UCSD-AML1 (cell line): ENCODE results near the gene GDF7.

Experiments used
- DNase-seq: peaks from one replicate; lab custom pipeline; 2025; ENCODE audit not compliant: unreplicated experiment; lab: John Stamatoyannopoulos, UW

Gene GDF7

DNA sequence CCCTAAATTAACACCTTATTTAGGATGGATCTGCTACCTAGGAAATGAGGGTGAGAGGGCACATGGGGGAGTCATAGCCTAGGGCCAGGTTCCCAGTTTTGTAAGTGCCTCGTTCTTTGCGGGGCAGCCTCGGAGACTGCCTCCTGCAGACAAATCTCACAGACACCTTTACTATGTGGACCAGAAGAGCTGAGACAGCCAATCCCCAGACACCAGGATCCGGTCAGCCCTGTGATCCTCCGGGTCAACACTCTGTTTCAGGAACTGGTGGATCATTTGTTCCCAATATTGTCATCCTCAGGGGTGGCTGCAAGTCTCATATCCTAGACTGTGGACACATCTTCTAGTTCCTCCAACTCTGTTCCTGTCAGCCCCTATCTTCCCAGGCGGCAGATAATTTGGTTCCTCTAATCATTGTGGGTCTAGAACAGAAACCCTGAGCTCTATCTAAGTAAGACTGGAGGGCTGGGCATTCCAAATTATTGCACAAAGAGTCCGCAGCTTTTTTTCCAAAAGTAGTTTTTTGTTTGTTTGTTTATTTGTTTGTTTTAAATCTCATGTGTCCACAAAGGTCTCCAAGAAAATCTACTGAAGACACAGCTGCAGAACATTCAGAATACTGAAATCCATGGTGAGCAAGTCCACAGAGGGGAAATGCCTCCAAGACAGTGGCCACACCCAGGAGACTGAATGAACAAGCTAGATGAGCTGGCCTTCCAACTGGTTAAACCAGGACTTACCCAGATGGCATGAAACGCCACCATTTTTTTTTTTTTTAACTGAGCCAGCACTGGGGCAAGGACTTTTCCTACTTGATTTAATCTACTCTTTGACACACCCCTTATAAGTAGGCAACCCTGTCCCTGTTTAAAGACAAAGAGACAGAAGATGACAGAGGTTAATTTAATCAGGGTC is 6.2 kb upstream of the GDF7 start:
- no peak for DNase-seq

DNA sequence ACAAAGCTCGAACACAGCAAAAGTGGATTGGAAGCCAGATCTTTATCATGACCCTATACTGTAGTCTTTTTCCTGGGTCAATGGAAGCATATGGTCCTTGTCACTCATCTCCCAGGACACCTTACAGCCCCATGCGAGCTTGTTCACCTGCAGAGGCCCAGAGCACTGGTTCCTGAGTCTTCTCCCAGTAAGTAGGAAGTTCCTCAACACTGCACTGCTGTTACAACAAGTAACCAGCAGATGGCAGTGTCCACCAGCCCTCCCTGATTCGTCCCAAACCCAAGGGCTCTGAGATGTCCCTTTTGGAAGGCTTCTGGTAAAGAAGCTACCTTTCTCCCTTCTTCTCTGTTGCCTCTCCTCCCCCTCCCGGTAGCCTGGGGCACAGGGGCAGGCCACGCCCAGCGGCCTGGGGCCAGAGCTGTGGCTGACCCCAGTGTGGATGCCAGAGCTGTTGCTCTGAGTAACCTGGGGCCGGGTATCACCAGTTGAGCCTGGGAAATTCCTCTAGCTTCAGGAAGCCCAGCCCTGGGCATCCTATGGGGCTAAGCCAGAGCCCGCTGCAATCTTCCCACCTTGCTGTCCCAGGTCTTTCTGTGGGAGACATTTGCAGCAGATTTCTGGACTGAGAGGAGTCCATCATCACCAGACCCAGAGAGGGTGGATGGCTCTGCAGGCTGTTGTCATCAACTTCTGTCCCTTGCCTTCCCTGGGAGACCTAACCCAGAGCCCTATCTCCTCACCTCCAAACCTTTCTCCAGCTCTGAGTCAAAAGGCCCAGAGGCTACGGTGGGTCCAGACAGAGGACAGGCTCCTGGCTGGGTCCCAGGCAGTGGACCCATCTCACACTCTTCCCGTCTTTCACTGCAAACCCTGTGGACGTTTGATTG is 5.3 kb upstream of the GDF7 start:
- peak; percentile 57 for DNase-seq

DNA sequence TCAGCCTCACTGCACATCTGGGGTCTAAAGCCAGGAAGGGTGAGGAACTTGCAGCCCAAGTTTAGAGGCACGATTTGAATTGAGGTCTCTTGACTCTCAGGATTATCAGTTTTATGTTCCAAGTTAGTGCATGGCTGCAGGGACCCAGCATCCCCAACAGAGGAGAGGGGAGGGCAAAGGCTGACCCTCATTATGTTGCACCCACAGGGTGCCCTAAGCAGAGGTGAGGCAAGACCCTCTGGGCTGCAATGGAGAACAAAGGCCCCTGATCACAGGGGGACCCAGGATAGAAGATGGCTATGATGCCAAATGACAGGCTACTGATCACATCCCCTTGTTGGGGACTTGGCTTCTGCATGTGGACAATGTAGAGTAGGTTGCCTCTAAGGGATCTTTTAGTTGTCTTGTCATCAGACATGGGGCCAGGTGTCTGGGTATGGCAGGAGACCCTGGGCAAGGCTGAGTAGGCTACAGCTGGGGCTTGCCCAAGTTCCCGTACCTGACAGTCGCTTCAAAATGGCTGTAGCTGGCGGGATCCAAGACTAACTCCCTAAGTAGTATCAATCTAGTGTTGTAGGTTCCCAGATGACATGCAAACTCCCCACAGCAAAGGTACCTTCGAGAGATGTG is 4.5 kb upstream of the GDF7 start:
- no peak for DNase-seq

DNA sequence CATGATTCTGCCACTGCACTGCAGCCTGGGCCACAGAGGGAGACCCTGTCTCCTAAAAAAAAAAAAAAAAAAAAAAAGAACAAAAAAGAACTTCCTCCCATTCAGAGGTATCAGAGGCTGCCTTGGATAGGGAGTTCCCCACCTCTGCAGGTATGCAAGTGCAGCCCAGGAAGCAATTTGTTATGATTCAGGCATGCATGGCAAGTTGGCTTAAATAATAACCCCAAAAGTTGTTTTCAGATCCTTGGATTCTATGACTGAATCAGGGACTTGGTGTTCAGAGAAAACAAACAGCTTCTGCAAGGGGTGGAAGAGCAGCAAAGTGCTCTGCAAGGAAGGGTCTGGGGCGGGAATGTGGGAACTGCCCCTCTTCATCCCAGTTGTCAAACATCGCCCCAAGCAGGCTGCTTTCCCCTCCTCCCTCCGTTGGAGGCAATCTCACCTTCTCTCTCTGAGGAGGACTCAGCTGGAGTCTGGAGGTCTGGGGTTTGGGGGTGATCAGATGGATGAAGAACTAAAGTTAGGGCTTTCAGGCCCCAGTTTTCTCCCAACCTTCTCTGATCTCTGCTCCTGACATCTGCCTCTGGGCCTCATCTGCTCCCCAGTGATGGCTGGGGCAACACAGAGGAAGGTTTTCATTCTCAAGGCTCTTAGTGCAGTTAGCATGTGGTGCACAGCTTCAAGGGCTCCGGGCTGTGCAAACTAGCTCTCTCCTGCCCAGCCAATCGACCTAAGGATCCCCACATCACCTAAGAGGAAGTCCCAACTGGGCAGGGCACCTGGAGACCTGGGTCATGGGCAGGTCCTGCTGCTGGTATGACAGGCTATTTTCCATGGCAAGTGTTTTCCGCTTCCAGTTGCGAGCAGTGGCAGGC is 3.5 kb upstream of the GDF7 start:
- DNase-seq = no peak

DNA sequence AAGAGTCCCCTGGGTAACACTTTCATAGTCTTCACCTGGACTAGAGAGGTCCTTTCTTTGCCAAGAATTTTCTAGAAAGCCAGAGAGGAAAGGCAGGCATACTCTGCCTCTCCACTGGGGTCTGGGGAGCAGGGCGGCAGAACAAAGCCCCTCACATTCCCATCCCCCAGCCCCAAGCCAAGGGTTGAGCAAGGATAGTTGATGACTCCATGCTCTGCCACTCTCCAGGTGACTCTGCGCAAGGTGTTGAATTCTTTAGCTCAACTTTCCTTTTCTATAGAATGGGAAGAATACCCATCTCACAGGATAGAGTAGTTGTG is 2.9 kb upstream of the GDF7 start:
- no peak for DNase-seq

DNA sequence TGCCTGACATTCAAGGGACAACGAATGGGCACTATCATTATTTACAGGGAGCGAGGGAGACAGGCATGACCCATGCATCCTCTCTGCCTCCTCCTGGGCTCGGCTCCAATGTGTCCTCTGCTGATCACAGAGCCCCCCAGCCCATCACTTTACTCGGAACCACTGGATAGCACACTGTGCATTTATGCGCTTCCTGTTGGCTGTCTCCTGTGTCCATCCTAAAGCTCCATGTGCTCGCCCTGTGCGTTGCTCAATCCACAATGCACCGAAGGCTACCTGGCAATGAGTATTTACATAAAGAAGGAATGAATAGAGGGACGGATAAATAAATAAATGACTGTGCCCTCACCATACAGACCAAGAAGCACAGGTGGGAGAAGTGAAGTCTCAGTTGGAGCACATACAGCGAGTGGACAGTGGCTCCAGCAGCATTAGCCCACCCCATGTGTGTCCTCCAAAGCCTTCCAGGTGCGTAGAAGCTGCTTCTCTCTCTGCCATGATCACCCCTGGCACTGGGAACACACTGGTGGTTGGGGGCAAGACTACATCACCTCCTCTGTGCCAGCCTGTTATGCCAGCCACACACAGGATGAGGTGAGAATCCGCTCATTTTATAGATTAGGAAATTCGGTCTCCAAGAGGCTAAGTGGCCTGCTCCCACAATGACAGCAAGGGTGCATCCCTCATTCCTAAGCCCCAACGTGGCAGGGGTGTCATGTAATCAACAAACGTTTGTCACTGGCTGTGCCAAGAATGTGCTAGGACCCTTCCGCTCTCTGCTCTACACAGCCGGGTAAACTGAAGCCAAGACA is 2.3 kb upstream of the GDF7 start:
- no peak for DNase-seq

DNA sequence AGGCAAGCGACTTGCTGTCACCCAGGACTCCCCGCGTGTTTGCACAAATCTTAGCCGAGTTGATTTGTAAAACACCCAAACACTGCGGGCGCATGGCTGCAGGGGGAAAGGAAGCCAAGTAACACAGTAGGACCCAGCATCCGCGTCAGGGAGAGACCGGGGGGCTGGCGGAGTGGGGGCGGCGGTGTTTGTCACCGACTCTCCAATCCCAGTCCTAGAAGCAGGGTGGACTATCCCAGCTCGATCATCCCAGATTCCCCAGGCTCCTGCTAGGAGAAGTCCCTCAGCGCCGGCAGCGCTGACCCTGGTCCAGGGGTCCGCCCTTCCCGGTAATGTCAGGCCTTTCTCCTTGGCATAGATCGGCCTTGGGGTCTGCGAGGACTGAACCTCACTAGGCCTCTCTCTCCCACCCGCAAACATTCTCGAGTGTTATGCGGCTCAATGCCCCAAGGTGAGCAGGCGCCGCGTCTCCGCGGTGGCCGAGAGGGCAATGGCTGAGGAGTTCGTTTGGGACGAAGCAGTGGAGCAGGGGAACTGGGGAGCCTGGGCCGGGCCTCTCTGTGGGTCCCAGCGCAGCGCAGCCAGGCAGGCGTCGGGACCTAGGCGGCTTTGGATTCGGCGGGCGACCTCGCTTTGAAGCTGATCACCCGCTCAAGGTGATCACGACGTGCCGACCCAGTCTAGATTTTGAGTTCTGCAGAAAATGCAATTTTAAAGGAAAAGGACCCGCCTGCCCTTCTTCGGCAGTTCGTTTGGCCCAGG is 1.5 kb upstream of the GDF7 start:
- DNase-seq = no peak

DNA sequence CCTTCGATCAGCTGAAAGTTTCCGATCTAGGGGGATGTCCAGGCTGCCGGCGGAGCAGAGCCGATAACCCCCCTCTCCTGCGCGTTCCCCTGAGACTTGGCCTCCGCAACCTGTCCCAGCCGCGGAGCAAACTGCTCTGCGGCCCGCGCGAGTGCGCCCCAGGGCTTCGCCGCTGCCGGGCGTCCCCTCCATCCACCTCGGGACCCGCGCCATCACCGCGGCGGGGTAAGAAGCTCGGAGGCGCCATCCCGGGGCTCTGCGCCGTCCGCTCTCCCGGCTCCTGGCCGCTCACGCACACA is 990 bp upstream of the GDF7 start:
- DNase-seq = no peak

DNA sequence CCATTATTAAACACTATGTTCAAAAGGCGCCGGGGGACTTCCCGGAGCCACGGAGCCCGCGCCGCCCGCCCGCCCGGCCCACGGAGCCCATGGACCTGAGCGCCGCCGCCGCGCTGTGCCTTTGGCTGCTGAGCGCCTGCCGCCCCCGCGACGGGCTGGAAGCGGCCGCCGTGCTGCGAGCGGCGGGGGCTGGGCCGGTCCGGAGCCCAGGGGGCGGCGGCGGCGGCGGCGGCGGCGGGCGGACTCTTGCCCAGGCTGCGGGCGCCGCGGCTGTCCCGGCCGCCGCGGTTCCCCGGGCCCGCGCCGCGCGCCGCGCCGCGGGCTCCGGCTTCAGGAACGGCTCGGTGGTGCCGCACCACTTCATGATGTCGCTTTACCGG is 197 bp downstream of the GDF7 start:
- DNase-seq = no peak

DNA sequence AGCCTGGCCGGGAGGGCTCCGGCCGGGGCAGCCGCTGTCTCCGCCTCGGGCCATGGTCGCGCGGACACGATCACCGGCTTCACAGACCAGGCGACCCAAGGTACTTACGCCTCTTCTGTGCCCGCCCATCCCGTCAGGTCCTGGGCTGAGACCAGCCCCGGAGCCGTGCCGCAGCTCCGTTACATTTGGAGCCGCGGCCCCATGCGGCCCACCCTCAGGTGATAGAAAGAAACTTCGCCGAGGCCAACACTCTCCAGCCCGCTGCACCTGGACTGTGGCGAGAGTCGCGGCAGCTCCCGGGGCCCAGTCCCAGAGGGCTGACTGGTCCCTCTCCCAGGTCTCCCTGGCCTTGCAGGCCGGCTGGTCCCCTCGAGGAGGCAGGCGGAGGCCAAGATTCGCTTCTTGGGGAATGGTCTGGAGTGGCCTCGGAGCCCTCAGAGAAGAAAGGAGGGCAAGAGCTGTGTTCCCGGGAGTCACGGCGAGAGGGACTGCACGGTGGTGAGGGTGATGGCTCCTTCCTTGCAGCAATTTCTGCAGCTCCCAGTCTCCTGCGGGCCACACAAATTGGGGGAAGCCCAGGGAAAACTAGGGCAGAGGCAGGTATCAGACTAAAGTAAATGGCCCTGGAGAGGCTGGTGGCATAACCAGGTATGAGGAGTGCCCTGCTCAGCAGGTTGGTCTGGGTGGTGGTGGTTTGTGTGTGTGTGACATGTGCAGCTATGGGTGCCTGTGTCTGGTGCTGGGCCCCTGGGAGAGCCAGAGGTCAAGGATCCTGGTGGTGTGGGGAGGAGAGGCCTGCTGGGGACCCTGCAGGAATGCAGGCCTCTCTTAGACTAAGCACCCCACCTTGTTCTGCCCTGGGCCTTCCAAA is 822 bp downstream of the GDF7 start:
- DNase-seq = no peak

DNA sequence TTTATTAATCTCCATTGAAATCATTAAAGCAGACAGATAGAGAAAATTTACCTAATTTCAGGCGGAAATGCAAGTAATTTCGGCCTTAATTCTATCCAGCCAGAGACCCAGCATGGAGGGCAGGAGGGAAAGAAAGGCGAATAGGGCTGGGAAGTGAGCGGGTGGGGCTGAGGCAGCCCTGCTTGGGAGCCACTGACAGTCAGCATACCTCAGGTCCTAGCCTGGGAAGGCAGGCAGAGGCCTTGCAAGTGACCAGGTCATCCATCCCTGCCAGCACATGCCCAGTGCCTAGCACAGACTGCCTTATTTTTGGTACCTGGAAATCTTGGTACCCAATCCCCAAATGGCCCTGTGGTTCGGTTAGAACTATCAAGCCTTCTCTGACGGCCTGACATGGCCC is 1.5 kb downstream of the GDF7 start:
- no peak for DNase-seq

DNA sequence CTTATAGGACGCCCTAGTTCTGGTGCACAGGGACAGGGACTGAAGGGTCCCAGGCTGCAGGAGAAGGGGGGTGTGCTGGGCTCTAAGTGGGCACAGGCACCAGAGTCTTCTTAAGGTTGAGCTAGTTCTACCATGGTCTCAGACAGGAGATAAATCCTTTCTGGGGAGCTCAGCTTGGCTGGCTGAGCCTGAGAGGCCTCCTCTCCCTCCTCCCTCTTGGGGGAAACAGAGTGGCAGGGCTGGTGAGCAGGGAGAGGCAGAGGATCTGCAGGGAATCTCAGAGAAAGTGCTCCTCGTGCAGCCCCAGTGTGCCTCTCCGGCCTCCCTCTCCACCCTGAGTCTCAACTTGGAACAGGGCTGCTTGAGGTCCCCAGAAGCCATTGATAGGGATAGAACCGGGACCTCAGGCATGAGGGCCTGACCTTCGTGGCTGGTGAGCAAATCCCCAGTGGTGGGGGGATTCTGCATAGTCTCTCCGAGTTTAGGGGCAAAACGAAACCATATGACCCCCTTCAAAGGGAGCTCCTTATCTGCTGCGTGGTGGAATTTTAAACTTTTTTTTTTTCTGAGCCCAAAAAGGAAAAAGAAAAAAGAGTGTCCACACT is 2.0 kb downstream of the GDF7 start:
- no peak for DNase-seq

DNA sequence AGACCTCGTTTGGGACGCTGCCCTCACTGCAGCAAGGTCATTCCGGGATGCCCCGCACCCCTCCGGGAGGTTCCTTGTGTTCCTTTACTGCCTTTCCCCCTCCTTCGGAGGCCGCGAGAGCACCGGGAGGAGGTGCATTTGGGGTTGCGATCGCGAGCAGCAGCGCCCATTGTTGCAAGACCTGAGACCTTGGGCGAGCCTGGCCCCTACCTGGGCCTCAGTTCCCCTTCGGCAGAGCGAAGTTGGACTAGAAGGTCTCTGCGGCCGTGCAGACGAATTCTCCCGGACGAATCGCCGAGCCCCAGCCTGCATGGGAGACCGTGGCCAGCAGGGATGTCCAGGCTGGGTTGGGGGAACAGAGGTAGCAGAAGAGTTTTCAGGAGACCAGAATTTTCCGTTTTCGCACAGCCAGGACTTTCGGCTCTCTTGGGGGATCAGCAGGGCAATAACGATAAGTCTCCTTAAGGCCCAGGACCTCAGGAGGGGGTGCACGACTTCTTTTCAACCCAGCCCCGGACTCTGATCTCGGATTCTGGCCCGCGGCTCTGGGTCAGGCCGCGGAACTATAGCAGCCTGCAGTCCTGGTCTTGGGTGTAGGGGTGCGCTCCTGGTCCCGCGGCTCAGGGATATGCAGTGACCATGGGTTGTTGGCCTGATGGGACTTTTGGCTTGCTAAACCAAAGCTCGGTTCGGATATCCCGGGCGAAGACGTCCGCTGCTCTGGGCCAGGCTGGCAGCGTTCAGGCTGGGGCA is 2.8 kb downstream of the GDF7 start:
- no peak for DNase-seq

DNA sequence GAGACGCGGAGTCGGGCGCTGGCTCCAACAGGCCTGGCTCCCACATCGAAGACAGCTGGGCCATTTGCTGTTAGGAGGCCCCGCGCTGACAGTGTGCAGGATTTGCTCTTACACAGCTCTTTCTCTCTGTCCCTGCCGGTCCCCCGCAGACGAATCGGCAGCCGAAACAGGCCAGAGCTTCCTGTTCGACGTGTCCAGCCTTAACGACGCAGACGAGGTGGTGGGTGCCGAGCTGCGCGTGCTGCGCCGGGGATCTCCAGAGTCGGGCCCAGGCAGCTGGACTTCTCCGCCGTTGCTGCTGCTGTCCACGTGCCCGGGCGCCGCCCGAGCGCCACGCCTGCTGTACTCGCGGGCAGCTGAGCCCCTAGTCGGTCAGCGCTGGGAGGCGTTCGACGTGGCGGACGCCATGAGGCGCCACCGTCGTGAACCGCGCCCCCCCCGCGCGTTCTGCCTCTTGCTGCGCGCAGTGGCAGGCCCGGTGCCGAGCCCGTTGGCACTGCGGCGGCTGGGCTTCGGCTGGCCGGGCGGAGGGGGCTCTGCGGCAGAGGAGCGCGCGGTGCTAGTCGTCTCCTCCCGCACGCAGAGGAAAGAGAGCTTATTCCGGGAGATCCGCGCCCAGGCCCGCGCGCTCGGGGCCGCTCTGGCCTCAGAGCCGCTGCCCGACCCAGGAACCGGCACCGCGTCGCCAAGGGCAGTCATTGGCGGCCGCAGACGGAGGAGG is 3.5 kb downstream of the GDF7 start:
- DNase-seq = no peak

DNA sequence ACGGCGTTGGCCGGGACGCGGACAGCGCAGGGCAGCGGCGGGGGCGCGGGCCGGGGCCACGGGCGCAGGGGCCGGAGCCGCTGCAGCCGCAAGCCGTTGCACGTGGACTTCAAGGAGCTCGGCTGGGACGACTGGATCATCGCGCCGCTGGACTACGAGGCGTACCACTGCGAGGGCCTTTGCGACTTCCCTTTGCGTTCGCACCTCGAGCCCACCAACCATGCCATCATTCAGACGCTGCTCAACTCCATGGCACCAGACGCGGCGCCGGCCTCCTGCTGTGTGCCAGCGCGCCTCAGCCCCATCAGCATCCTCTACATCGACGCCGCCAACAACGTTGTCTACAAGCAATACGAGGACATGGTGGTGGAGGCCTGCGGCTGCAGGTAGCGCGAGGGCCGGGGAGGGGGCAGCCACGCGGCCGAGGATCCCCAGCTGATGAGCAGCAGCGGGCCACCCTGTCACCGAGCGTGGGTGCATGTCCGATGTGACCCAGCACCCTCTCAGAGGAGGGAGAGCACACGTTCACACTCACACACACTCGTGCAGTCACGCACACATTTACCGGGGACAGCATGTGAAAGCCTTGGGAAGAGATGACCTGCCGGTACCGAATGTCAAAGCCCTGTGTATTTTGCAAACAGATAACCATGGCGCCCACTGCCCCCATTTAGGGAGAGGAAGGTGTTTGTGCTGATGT is 4.2 kb downstream of the GDF7 start:
- no peak for DNase-seq

DNA sequence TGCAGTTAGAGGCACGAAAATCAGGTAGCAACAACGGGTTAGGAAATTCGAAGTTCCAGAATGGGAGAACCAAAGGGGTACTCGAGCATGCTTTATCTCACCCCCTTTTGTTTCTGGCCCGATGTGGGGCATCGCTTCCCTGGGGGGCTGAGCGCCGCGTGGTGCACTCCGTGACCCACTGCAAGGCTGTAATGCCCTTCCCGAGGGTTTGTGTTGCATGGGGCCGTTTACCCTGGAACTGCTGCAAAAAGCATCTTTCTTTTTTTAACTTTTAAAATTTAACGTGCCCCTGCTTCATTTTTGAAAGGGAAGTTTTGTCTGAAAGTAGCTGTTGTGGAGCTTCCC is 4.8 kb downstream of the GDF7 start:
- no peak for DNase-seq
